ENCODE results near the gene COPS8.

The COPS8 gene

DNA sequence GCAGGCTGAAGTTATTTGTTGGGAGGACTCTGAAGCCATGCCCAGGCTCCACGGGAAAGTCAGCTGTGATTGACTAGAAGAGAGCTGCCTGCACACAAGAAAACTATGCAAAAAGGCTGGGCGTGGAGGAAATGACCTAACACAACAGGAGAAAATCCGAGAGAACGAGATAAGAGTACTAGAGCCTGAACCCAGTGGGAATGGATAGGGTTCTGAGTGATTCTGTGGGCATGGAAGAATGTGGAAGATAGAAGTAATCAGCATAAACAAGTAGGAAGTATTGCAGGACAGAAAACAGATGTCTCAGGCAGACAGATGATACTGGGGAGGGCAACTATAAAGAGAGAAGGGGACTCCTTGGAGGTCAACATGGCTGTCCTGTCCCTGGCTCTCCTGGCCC, 12.1 kb upstream of the COPS8 start:
- DNase-seq (ENCODE audit: low read depth), result no peak
- H3K4me3 ChIP-seq (ENCODE audit: low read depth, low read length), result no peak overlapping the region
- TF ChIP-seq CTCF (IDR thresholded peaks at IDR 0.05; ENCODE audit: low read depth, low read length, missing control alignments), result no peak
- in situ Hi-C loops (cut with HindIII; ENCODE audit: low sequenced_read_pairs), result loop anchor here (5.0 to 25.0 kb wide), 2 partner anchors 726 to 1286 kb away; no protein-coding TSS in a partner anchor

- in situ Hi-C loops (cut with HindIII; ENCODE audit: low sequenced_read_pairs), result loop anchor here (5.0 to 25.0 kb wide), 2 partner anchors 727 to 1287 kb away; no protein-coding TSS in a partner anchor
- no peak overlapping the region for H3K4me3 ChIP-seq (ENCODE audit: low read depth, low read length)
- DNase-seq (ENCODE audit: low read depth), result no peak
- no peak for TF ChIP-seq CTCF (IDR thresholded peaks at IDR 0.05; ENCODE audit: low read depth, low read length, missing control alignments)
Measured at GRCh38 chr2:237074211-237074993, 11.3 kb upstream of the COPS8 start.

DNA sequence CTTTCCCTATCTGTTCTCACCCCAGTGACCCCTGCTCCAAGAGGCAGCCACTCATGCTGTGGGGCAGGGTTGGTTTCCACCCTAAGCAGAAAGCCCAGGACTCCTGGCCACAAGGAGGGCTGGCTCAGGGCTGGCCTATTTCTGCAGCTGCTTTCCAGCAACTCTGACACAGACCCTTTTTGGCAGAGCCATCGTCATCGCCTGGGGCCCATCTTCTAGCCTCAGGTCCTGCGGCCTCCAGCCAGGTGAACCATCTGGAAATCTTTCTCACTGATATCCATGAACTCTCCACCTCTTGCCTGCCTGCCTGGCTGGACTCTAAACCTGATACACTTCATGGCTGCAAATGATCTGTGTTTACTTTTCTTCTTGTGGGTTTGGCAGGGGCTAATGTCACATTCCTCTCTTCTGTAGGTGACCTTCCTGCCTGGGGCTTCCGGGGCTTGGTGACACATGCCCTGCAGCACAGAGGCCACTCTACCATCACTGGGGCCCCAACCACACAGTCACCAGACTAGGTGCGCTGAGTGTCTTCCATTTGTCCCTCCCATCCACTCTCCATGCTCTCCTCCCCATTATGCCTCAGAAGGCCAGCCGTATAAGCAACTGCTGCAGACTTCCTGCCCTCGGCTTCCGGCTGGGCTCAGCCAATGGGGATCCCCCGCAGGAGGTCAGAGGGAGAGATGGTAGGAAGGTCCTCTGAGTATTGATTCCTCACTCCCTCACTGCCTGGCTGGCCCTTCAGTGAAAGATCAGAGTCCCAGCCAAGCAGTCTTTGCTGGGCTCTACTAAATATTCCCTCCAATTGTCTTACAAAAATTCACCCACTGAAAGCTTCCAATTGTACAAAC, 9.7 kb upstream of the COPS8 start:
- H3K4me3 ChIP-seq (ENCODE audit: low read depth, low read length), result no peak overlapping the region
- in situ Hi-C loops (cut with HindIII; ENCODE audit: low sequenced_read_pairs), result no loop called here
- TF ChIP-seq CTCF (IDR thresholded peaks at IDR 0.05; ENCODE audit: low read depth, low read length, missing control alignments), result no peak
- DNase-seq (ENCODE audit: low read depth), result no peak

DNA sequence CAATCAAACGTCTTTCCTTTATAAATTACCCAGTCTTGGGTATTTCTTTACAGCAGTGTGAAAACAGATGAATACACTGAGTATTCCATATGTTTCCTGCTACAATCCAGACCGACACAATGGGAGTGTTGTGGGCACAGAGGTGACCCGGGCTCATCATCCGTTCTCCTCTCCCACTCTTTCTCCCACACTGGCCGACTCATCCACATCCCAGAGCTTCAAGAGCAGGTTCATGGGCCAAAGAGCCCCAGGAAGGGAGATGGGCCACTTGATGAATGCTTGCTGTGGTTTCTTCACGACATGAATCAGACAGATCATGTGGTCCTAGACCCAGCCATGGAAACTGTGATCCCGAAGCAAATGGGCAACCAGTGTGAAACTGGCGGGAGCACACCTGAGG, 4.1 kb upstream of the COPS8 start:
- TF ChIP-seq CTCF (IDR thresholded peaks at IDR 0.05; ENCODE audit: low read depth, low read length, missing control alignments), result no peak
- no peak for DNase-seq (ENCODE audit: low read depth)
- no peak overlapping the region for H3K4me3 ChIP-seq (ENCODE audit: low read depth, low read length)
- in situ Hi-C loops (cut with HindIII; ENCODE audit: low sequenced_read_pairs), result no loop called here

- TF ChIP-seq CTCF (IDR thresholded peaks at IDR 0.05; ENCODE audit: low read depth, low read length, missing control alignments), result no peak
- in situ Hi-C loops (cut with HindIII; ENCODE audit: low sequenced_read_pairs), result no loop called here
- DNase-seq (ENCODE audit: low read depth), result no peak
- H3K4me3 ChIP-seq (ENCODE audit: low read depth, low read length), result no peak overlapping the region
Measured at GRCh38 chr2:237083026-237083425, 2.7 kb upstream of the COPS8 start.

DNA sequence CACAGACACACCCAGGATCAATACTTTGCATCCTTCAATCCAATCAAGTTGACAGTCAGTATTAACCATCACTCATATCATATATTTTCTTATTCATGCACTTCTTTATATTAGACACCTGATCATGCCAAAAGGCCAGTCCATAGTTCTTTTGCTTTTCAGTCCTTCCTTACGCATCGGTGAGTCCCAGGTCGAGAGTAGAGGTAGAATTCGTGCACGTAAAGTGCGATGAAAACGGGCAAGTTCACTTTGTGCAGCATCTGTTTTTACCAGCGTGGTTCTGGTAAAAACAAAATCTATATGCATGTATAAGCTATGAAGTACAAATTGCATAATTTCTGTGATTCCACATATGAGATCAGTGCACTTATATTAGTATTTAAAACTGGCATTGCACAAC, 1.2 kb upstream of the COPS8 start:
- peak overlapping the region; percentile 84 for H3K4me3 ChIP-seq (ENCODE audit: low read depth, low read length)
- TF ChIP-seq CTCF (IDR thresholded peaks at IDR 0.05; ENCODE audit: low read depth, low read length, missing control alignments), result no peak
- in situ Hi-C loops (cut with HindIII; ENCODE audit: low sequenced_read_pairs), result no loop called here

More for the DNA sequence above, 1.2 kb upstream of the COPS8 start:
- no peak for DNase-seq (ENCODE audit: low read depth)
